A673 (cell line): ENCODE data around the gene TTC39B. TPM values are rescaled to one million over a fixed set of nuclear protein-coding genes. Genes with fewer than 3 reads are reported as not detected.

Experiments used
- BruUV-seq: library from RNA; stranded (reverse); fragments of 400-500 nt; replicated peaks from 2 replicates; lab custom pipeline; 2021; lab: Mats Ljungman, UMichigan
- CTCF ChIA-PET: fragments of 300-600 bp; sonication (Branson Sonifier 250); formaldehyde crosslinking; loops from one replicate; lab custom pipeline; 2022; ENCODE audit warnings: antibody characterized with exemption; lab: Charles Lee
- POLR2A ChIA-PET: fragments of 300-600 bp; sonication (Branson Sonifier 250); formaldehyde crosslinking; loops from one replicate; lab custom pipeline; 2022; ENCODE audit warnings: antibody characterized with exemption; ENCODE audit not compliant: low non-redundant PET; lab: Charles Lee
- DNase-seq: peaks from one replicate; pipeline ENCODE4 v3.0.0-alpha.2; 2015; ENCODE audit warnings: low spot score
- H3K27ac ChIP-seq: fragments of 200-600 bp; sonication (generic); 2 replicates; pipeline ENCODE4 v1.5.1; 2016; ENCODE audit warnings: mixed run types, low read depth, mild to moderate bottlenecking, mixed read lengths, antibody characterized with exemption, low read length; ENCODE audit not compliant: poor library complexity, severe bottlenecking
- H3K27me3 ChIP-seq: fragments of 200-600 bp; sonication (generic); replicated peaks from 2 replicates; pipeline ENCODE4 v1.6.1; 2017; ENCODE audit warnings: mixed run types, low read depth, mild to moderate bottlenecking, mixed read lengths, antibody characterized with exemption, low read length; ENCODE audit not compliant: insufficient read depth, poor library complexity
- H3K36me3 ChIP-seq: fragments of 200-600 bp; sonication (generic); 2 replicates; pipeline ENCODE4 v1.6.1; 2016; ENCODE audit warnings: mixed run types, mild to moderate bottlenecking, mixed read lengths, antibody characterized with exemption, low read length; ENCODE audit not compliant: insufficient read depth, poor library complexity, severe bottlenecking
- H3K4me1 ChIP-seq: fragments of 200-600 bp; sonication (generic); 2 replicates; pipeline ENCODE4 v1.6.1; 2017; ENCODE audit warnings: mixed run types, mild to moderate bottlenecking, mixed read lengths, antibody characterized with exemption, low read length; ENCODE audit not compliant: insufficient read depth, poor library complexity, severe bottlenecking
- H3K4me3 ChIP-seq: fragments of 200-600 bp; sonication (generic); 2 replicates; pipeline ENCODE4 v1.5.1; 2016; ENCODE audit warnings: low read depth, mixed run types, mild to moderate bottlenecking, mixed read lengths, low read length; ENCODE audit not compliant: poor library complexity, severe bottlenecking
- H3K9me3 ChIP-seq: fragments of 200-600 bp; sonication (generic); 2 replicates; pipeline ENCODE4 v1.6.1; 2016; ENCODE audit warnings: mixed run types, low read depth, mild to moderate bottlenecking, mixed read lengths, antibody characterized with exemption, low read length; ENCODE audit not compliant: poor library complexity, severe bottlenecking
- CTCF ChIP-seq: fragments of 300-800, 200-600 bp; sonication (generic); conservative IDR thresholded peaks from 2 replicates; pipeline ENCODE4 v1.5.1; 2017; ENCODE audit warnings: low read depth, mild to moderate bottlenecking, antibody characterized with exemption, low read length, moderate library complexity, mixed read lengths
- EZH2 ChIP-seq: fragments of 200-600 bp; sonication (generic); IDR thresholded peaks from 2 replicates; pipeline ENCODE4 v1.6.1; 2017; ENCODE audit warnings: borderline replicate concordance, low read depth, mild to moderate bottlenecking, mixed read lengths, antibody characterized with exemption, low read length; ENCODE audit not compliant: poor library complexity, severe bottlenecking
- intact Hi-C: fragments of 100-400 bp; cut with micrococcal nuclease; formaldehyde crosslinking; loops from one replicate; pipeline ENCODE4 v1.10.0; 2022; ENCODE audit not compliant: unreplicated experiment
- total RNA-seq: library from RNA; stranded (reverse); gene quantifications from 2 replicates; pipeline ENCODE4 v1.2.3, GENCODE V29; 2021

TTC39B gene
- total RNA-seq, 1 experiment from 2014 or later: 0.52 TPM

- Histone ChIP-seq H3K4me1 (peaks cover 5% of the 10 kb centered on the region), H3K4me3 (no peak overlapping the region), H3K27me3 (no peaks in the 10 kb centered on the region), H3K36me3 (no peaks in the 10 kb centered on the region), H3K27ac (no peak overlapping the region), H3K9me3 (no peaks in the 10 kb centered on the region)
- TF ChIP-seq EZH2 (no peak), CTCF (no peak)
- POLR2A ChIA-PET: no interaction called here
- CTCF ChIA-PET: no interaction called here
- BruUV-seq: no TSS peak
- DNase-seq: no peak
- intact Hi-C loops: no loop called here
These were observed 1.5 kb downstream of the TTC39B start for GRCh38 chr9:15305470-15305869.

DNA sequence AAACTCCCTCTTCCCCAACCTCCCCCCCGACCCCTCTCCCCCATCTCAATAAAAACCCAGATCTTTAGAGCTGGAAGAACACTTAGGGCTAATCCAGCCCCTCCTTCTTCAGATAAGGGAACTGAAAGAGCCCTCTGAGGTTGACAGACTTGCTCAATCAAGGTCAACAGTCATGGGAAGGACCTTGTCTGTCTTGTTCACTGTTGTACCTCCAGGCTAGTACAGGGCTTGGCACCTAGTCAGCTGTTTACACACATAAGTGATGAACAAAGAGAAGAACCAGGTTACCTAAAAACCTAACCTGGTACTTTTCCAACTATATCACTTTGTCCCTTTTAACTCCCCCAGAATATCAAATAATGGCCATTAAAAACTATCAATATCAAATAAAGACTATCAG lies 2.4 kb downstream of the TTC39B start:
- no peak for DNase-seq
- no peaks in the 10 kb centered on the region for H3K9me3 ChIP-seq
- no peak overlapping the region for H3K4me3 ChIP-seq
- ChIA-PET POLR2A (no interaction called here), CTCF (no interaction called here)
- H3K4me1 ChIP-seq: no peaks in the 10 kb centered on the region
- no peaks in the 10 kb centered on the region for H3K36me3 ChIP-seq
- intact Hi-C loops: no loop called here
- no TSS peak for BruUV-seq
- no peak overlapping the region for H3K27ac ChIP-seq
- TF ChIP-seq EZH2: no peak
- TF ChIP-seq CTCF: no peak
- H3K27me3 ChIP-seq: no peaks in the 10 kb centered on the region

DNA sequence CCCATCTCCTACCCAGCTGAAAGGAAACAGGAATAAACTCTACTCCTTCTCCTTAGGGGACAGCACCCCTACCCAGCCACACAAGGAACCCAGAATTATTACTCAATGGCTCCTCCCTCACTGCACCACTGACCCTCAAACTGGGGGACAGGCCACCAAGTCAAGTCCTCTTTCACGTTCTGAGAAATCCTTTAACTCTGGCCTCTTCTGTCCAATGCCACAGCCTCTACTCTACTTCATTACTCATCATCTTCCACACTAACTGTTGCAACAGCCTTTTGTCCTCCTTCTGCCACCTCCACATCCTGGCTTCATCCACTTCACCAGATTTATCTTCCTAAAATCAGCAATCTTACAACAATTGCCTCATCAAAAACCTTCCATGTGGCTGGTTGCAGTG lies 6.8 kb downstream of the TTC39B start:
- H3K4me3 ChIP-seq: no peak overlapping the region
- intact Hi-C loops: no loop called here
- no peaks in the 10 kb centered on the region for H3K4me1 ChIP-seq
- no peaks in the 10 kb centered on the region for H3K27me3 ChIP-seq
- CTCF ChIA-PET: no interaction called here
- H3K36me3 ChIP-seq: no peaks in the 10 kb centered on the region
- H3K27ac ChIP-seq: no peak overlapping the region
- H3K9me3 ChIP-seq: no peaks in the 10 kb centered on the region
- no TSS peak for BruUV-seq
- no peak for DNase-seq
- no peak for TF ChIP-seq CTCF
- no peak for TF ChIP-seq EZH2
- POLR2A ChIA-PET: no interaction called here
